SU-DHL-6 (cell line): ENCODE data around the gene CENPX.

Experiments used
- H2AFZ ChIP-seq: fragments of 200-600 bp; sonication (generic); 2 replicates; pipeline ENCODE4 v1.6.1; 2014; ENCODE audit warnings: low read depth, mild to moderate bottlenecking, moderate library complexity, mixed read lengths, antibody characterized with exemption, low read length; ENCODE audit not compliant: severe bottlenecking
- H3F3A ChIP-seq: fragments of 200-600 bp; shearing (Covaris generic); 2 replicates; pipeline ENCODE4 v1.6.0; 2016; ENCODE audit warnings: antibody characterized with exemption, mild to moderate bottlenecking; ENCODE audit not compliant: insufficient read depth
- H3K27ac ChIP-seq: fragments of 200-600 bp; sonication (generic); 2 replicates; pipeline ENCODE4 v1.5.1; 2016; ENCODE audit warnings: low read depth, mild to moderate bottlenecking, low read length, moderate library complexity, mixed read lengths
- H3K27me3 ChIP-seq: fragments of 200-600 bp; sonication (generic), shearing (Covaris generic); 2 replicates; pipeline ENCODE4 v1.6.0; 2014; ENCODE audit warnings: mild to moderate bottlenecking, low read length
- H3K36me3 ChIP-seq: fragments of 200-600 bp; sonication (generic); 2 replicates; pipeline ENCODE4 v1.6.1; 2014; ENCODE audit warnings: mild to moderate bottlenecking, low read length, mixed read lengths
- H3K4me2 ChIP-seq: fragments of 300-600, 200-600 bp; shearing (Covaris generic), sonication (generic); 2 replicates; pipeline ENCODE4 v1.6.0; 2014; ENCODE audit warnings: low read length, low read depth, mild to moderate bottlenecking; ENCODE audit not compliant: poor library complexity, severe bottlenecking
- H3K4me3 ChIP-seq: fragments of 200-600 bp; sonication (generic); 2 replicates; pipeline ENCODE4 v1.5.1; 2014; ENCODE audit warnings: antibody characterized with exemption, low read length, mild to moderate bottlenecking, mixed read lengths; ENCODE audit not compliant: insufficient read depth, poor library complexity, severe bottlenecking
- H3K79me2 ChIP-seq: fragments of 200-600 bp; sonication (generic); 2 replicates; pipeline ENCODE4 v1.6.1; 2014; ENCODE audit warnings: mild to moderate bottlenecking, low read length, moderate library complexity; ENCODE audit not compliant: insufficient read depth
- H3K9ac ChIP-seq: fragments of 200-600 bp; sonication (generic); 2 replicates; pipeline ENCODE4 v1.7.0; 2014; ENCODE audit warnings: mild to moderate bottlenecking, low read length
- H3K9me2 ChIP-seq: fragments of 200-600 bp; sonication (generic); replicated peaks from 2 replicates; pipeline ENCODE4 v1.6.1; 2014; ENCODE audit warnings: low read length; ENCODE audit not compliant: insufficient read depth
- H3K9me3 ChIP-seq: fragments of 200-600 bp; sonication (generic); 2 replicates; pipeline ENCODE4 v1.6.1; 2014; ENCODE audit warnings: low read length, mixed read lengths; ENCODE audit not compliant: insufficient read depth
- H4K20me1 ChIP-seq: fragments of 200-600 bp; sonication (generic); 2 replicates; pipeline ENCODE4 v1.6.1; 2014; ENCODE audit warnings: low read depth, mild to moderate bottlenecking, antibody characterized with exemption, low read length, moderate library complexity, mixed read lengths
- CTCF ChIP-seq: fragments of 200-600 bp; sonication (generic); IDR thresholded peaks from one replicate; pipeline ENCODE4 v1.5.1; 2017; ENCODE audit warnings: antibody characterized with exemption, mild to moderate bottlenecking, low read length, moderate library complexity; ENCODE audit not compliant: insufficient read depth, poor library complexity, severe bottlenecking
- EZH2phosphoT487 ChIP-seq: fragments of 200-600 bp; sonication (generic), shearing (Covaris generic); conservative IDR thresholded peaks from 2 replicates; pipeline ENCODE4 v1.6.1; 2018; ENCODE audit warnings: mild to moderate bottlenecking, antibody characterized with exemption, low read length, moderate library complexity, mixed read lengths

The CENPX gene

GRCh38 chr17:81994593-81995462 is 27.9 kb downstream of the CENPX start:
- Histone ChIP-seq H3K9me2 (no peaks in the 10 kb centered on the region), H3K36me3 (no peaks in the 10 kb centered on the region), H3K79me2 (peaks cover 6% of the 10 kb centered on the region; the same call in 1 of the 2 replicates), H2AFZ (no peak overlapping the region), H4K20me1 (no peaks in the 10 kb centered on the region), H3F3A (no peaks in the 10 kb centered on the region), H3K4me3 (no peak overlapping the region), H3K4me2 (no peak overlapping the region), H3K27me3 (no peaks in the 10 kb centered on the region), H3K27ac (no peak overlapping the region), H3K9ac (no peak overlapping the region), H3K9me3 (no peaks in the 10 kb centered on the region)
- TF ChIP-seq CTCF (no peak), EZH2phosphoT487 (no peak)

- TF ChIP-seq EZH2phosphoT487 (no peak), CTCF (no peak)
- Histone ChIP-seq H3K27ac (no peak overlapping the region), H4K20me1 (no peaks in the 10 kb centered on the region), H3K9ac (no peak overlapping the region), H3K4me2 (no peak overlapping the region), H3K79me2 (peaks cover 6% of the 10 kb centered on the region; the same call in 1 of the 2 replicates), H3K36me3 (no peaks in the 10 kb centered on the region), H3K9me2 (no peaks in the 10 kb centered on the region), H3F3A (no peaks in the 10 kb centered on the region), H3K4me3 (no peak overlapping the region), H3K9me3 (no peaks in the 10 kb centered on the region), H2AFZ (no peak overlapping the region), H3K27me3 (no peaks in the 10 kb centered on the region)
Observed at GRCh38 chr17:81993729-81994592, 28.7 kb downstream of the CENPX start.

- no peak for TF ChIP-seq EZH2phosphoT487
- no peak for TF ChIP-seq CTCF
- H2AFZ ChIP-seq = no peak overlapping the region
- H3F3A ChIP-seq = no peaks in the 10 kb centered on the region
- H3K36me3 ChIP-seq = no peaks in the 10 kb centered on the region
- no peaks in the 10 kb centered on the region for H3K9me3 ChIP-seq
- H3K27me3 ChIP-seq = no peaks in the 10 kb centered on the region
- no peak overlapping the region for H3K4me2 ChIP-seq
- H3K4me3 ChIP-seq = no peak overlapping the region
- H3K9ac ChIP-seq = no peak overlapping the region
- H3K9me2 ChIP-seq = no peaks in the 10 kb centered on the region
- no peaks in the 10 kb centered on the region for H4K20me1 ChIP-seq
- H3K27ac ChIP-seq = no peak overlapping the region
- peaks cover 6% of the 10 kb centered on the region; the same call in 1 of the 2 replicates for H3K79me2 ChIP-seq
Observed at GRCh38 chr17:81992306-81993102, 30.2 kb downstream of the CENPX start.
